Measurements from ENCODE around the gene FSTL3. TPM values are rescaled to one million over a fixed set of nuclear protein-coding genes. Genes with fewer than 3 reads are reported as not detected.

The FSTL3 gene
- total RNA-seq, 2 donors from 2014 or later, result 72.4 to 236 TPM

DNA sequence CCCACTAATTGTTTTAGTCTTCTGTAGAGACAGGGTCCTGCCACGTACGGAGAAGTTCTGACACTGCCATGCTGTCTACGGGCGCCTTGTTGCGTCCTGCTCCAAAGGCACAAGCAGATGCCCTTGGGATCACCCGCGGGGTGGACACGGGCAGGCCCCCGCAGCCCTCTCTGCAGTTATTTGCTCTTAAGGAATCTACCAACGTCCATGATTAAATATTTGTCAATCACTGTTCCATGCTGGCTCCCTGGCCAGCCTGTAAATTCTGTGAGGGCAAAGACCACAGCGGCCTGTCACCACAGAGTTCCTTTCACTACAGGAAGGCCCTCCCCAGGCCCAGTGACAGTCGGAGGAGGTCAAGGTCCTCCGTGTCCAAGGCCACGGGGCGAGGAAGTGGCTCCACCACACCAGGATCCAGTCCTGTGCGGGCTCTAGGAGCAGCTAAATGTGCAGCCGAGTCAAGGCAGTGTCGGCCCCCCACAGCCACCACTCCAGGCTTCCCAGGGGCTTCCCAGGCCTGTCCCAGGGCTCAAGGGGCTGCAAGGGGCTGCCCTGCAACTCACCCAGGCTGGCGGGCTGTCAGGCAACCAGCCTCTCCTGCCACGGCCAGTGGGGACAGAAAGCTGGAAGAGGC lies 15.3 kb upstream of the FSTL3 start:
- intact Hi-C loops (cut with DNase I), result no loop called here
- no peak for ATAC-seq
- Histone ChIP-seq H3K27me3 (no peaks in the 10 kb centered on the region), H3K4me1 (peaks cover 74% of the 10 kb centered on the region), H3K27ac (peak overlapping the region; percentile 27 to 91 (median 88)), H3K9me3 (no peaks in the 10 kb centered on the region), H3K36me3 (replicated peaks in 1 of 2; ENCODE audit: insufficient read depth in 1 of 2, low read depth in 2 of 2) (no peaks in the 10 kb centered on the region), H3K4me3 (no peak overlapping the region)
- 16 to 25% methylated on average over 11 to 20 of the region's 20 CpGs for WGBS, 2 donors
- TF ChIP-seq, protein P1, sequence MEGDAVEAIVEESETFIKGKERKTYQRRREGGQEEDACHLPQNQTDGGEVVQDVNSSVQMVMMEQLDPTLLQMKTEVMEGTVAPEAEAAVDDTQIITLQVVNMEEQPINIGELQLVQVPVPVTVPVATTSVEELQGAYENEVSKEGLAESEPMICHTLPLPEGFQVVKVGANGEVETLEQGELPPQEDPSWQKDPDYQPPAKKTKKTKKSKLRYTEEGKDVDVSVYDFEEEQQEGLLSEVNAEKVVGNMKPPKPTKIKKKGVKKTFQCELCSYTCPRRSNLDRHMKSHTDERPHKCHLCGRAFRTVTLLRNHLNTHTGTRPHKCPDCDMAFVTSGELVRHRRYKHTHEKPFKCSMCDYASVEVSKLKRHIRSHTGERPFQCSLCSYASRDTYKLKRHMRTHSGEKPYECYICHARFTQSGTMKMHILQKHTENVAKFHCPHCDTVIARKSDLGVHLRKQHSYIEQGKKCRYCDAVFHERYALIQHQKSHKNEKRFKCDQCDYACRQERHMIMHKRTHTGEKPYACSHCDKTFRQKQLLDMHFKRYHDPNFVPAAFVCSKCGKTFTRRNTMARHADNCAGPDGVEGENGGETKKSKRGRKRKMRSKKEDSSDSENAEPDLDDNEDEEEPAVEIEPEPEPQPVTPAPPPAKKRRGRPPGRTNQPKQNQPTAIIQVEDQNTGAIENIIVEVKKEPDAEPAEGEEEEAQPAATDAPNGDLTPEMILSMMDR (IDR thresholded peaks at IDR 0.05), result no peak
- no peak for TF ChIP-seq POLR2A (IDR thresholded peaks at IDR 0.05)
- DNase-seq, result no peak

DNA sequence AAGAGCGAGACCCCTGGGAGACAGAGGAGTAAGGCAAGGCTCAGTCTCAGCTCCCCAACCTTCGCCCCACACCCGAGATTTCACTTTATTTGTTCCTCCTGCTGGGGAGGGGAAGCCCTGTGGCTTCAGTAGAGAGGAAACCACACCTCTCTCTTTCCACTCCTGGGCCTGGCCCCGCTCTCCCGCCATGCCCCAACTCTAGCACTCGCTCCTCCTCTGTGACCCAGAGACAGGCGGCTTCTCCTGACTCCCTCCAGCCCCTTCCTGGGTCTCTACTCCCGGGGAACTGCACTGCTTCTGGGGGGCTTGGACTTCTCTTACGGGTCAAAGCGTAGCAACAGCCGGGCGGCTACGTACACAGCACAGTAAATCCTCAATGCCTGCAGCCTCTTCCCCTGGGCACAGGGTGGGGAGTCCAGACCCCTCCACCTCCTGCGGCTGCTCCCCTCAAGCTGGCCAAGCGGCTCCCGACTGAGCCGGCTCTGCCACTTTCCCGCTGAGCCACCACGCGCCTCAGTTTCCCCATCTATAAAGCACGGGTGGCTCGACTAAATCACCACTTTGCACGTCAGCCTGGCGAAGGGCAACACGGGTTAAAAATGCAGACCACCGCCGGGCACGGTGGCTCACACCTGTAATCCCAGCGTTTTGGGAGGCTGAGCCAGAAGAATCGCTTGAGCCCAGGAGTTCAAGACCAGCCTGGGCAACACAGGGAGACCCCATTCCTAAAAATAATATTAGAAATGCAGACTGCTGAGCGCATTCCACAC lies 14.6 kb upstream of the FSTL3 start:
- Histone ChIP-seq H3K9me3 (no peaks in the 10 kb centered on the region), H3K4me3 (peak overlapping the region; percentile 95 to 98), H3K27ac (peak overlapping the region; percentile 27 to 91 (median 88)), H3K36me3 (replicated peaks in 1 of 2; ENCODE audit: insufficient read depth in 1 of 2, low read depth in 2 of 2) (no peaks in the 10 kb centered on the region), H3K4me1 (peaks cover 74% of the 10 kb centered on the region), H3K27me3 (no peaks in the 10 kb centered on the region)
- TF ChIP-seq, protein P1 (IDR thresholded peaks at IDR 0.05), result no peak
- no peak for TF ChIP-seq POLR2A (IDR thresholded peaks at IDR 0.05)
- intact Hi-C loops (cut with DNase I), result no loop called here
- peak in 1 of 4 donors; percentile 34 for DNase-seq
- WGBS, 2 donors, result 9 to 13% methylated on average over 19 to 30 of the region's 31 CpGs
- ATAC-seq, result no peak

DNA sequence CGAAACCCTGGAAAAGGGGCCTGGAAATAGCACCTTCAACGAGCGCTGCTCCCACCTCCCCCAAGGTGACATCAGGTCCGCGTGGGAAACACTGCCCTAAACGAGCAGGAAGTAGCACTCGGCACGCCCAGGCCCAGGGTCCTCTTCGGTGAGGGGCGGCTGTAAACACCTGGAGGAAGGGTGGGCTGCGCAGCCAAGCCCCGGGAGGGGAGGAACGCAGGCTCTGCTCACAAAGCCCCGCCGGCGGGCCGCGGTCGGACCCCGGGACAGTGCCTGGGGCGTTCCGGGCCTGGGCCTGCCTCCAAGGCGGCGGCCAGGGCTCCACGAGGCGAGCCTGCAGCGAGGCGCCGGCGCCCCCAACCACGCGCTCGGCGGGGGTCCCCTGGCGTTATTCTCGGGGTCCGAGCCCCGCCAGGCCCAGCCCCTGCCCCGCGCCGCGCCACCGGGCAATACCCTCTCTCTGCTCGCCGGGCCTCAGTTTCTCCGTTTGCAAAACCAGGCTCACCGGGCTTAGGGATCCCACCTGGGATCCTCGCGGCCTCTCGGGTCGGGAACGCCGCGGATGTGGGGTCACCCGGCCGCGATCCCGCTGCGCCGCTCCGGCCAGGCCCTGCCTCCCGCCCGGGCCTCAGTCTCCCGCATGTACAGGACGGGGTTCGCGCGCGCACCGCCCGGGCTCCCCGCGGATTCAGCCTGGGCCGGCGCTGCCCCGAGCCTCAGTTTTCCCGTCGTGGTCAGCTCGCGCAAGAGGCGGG lies 13.8 kb upstream of the FSTL3 start:
- Histone ChIP-seq H3K36me3 (replicated peaks in 1 of 2; ENCODE audit: insufficient read depth in 1 of 2, low read depth in 2 of 2) (no peaks in the 10 kb centered on the region), H3K27me3 (no peaks in the 10 kb centered on the region), H3K4me1 (peaks cover 68% of the 10 kb centered on the region), H3K4me3 (peak overlapping the region; percentile 95 to 98), H3K9me3 (no peaks in the 10 kb centered on the region), H3K27ac (peak overlapping the region; percentile 87 to 91 (median 89))
- DNase-seq (peak; percentile 59 to 77 (median 67)), ATAC-seq (peak; percentile 25)
- TF ChIP-seq POLR2A (IDR thresholded peaks at IDR 0.05), result peak in 1 of 3 donors; percentile 35
- TF ChIP-seq, protein P1 (IDR thresholded peaks at IDR 0.05), result no peak
- intact Hi-C loops (cut with DNase I), result no loop called here
- WGBS, 2 donors, result 0% methylated on average over 2 to 71 of the region's 81 CpGs

DNA sequence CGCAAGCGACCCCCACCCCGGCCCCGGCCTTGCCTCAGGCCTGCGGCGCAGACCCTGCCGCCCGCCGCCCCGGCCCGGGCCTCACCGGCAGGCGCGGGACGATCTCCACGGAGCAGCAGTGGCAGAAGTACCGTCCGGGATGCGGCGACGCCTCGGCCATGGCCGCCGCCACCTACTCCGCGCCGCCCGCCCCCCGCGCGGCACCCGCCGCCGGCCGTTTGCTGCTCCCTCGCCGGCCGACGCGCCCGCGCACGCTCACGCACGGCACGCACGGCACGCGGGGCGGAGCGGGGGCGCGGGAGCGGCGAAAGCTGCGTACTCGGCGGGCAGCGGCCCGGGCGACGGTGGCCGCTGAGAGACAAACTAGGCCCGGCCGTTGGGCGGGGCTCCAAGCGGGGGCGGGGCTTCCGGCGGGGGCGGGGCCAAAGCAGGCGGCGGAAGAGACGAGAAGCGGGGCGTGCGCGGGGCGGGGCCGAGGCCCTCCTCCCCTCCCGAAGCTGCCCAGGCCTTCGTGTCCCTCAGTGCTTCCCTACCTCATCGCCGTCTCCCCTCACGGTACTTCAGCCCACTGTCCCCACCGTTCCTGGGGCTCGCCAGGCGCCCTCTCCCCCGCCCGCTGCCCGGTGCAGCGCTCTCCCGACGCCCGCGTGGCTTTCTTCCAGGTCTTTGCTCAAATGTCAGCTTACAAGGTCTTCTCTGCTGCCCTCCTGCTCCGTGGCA lies 13.1 kb upstream of the FSTL3 start, which contains the start of gene RNF126:
TSS of gene RNF126 (minus strand) at position 253 of the 720 bp plus-strand sequence. CDS start at position 160, 93 bp downstream.
- DNase-seq (peak; percentile 92 to 95 (median 94)), ATAC-seq (peak; percentile 85)
- Histone ChIP-seq H3K27me3 (no peaks in the 10 kb centered on the region), H3K4me1 (peaks cover 60% of the 10 kb centered on the region), H3K9me3 (no peaks in the 10 kb centered on the region), H3K4me3 (peak within 1 kb of the TSS; percentile 95 to 98), H3K36me3 (replicated peaks in 1 of 2; ENCODE audit: insufficient read depth in 1 of 2, low read depth in 2 of 2) (no peaks in the 10 kb centered on the region), H3K27ac (peak within 1 kb of the TSS; percentile 87 to 93 (median 89))
- 0 to 1% methylated on average over 14 to 70 of the region's 97 CpGs for WGBS, 2 donors
- intact Hi-C loops (cut with DNase I), result no loop called here
- TF ChIP-seq, protein P1 (IDR thresholded peaks at IDR 0.05), result peak in 1 of 7 experiments; percentile 6
- TF ChIP-seq POLR2A (IDR thresholded peaks at IDR 0.05), result peak; percentile 20 to 75 (median 65)
